ENCODE data around the gene TSPAN9. TPM values are rescaled to one million over a fixed set of nuclear protein-coding genes. Genes with fewer than 3 reads are reported as not detected.

The TSPAN9 gene
- total RNA-seq, 2 donors from 2014 or later: 0.65 to 2.7 TPM

- no peak for ATAC-seq (replicated peaks)
- H3K4me1 Mint-ChIP-seq: peaks cover 4% of the 10 kb centered on the region
- no peak overlapping the region for H3K4me3 Mint-ChIP-seq
- no peaks in the 10 kb centered on the region for H3K9me3 Mint-ChIP-seq
- peaks cover 4% of the 10 kb centered on the region for H3K27me3 Mint-ChIP-seq
- no peaks in the 10 kb centered on the region for H3K36me3 Mint-ChIP-seq (ENCODE audit: low read depth)
- no peak overlapping the region for H3K27ac Mint-ChIP-seq
Measured at GRCh38 chr12:3081091-3081490, 3.9 kb downstream of the TSPAN9 start.

GRCh38 chr12:3081886-3082285 lies 4.7 kb downstream of the TSPAN9 start:
- Mint-ChIP-seq H3K4me1 (peaks cover 4% of the 10 kb centered on the region), H3K9me3 (no peaks in the 10 kb centered on the region), H3K36me3 (ENCODE audit: low read depth) (no peaks in the 10 kb centered on the region), H3K27me3 (peaks cover 4% of the 10 kb centered on the region), H3K27ac (no peak overlapping the region), H3K4me3 (no peak overlapping the region)
- ATAC-seq (replicated peaks): no peak

GRCh38 chr12:3083241-3083920 lies 6.2 kb downstream of the TSPAN9 start:
- Mint-ChIP-seq H3K9me3 (no peaks in the 10 kb centered on the region), H3K27ac (no peak overlapping the region), H3K36me3 (ENCODE audit: low read depth) (no peaks in the 10 kb centered on the region), H3K27me3 (peaks cover 1% of the 10 kb centered on the region), H3K4me1 (peaks cover 4% of the 10 kb centered on the region), H3K4me3 (no peak overlapping the region)
- no peak for ATAC-seq (replicated peaks)

- ATAC-seq (replicated peaks): no peak
- H3K4me3 Mint-ChIP-seq: no peak overlapping the region
- no peaks in the 10 kb centered on the region for H3K36me3 Mint-ChIP-seq (ENCODE audit: low read depth)
- no peak overlapping the region for H3K27ac Mint-ChIP-seq
- no peaks in the 10 kb centered on the region for H3K9me3 Mint-ChIP-seq
- no peaks in the 10 kb centered on the region for H3K27me3 Mint-ChIP-seq
- peaks cover 4% of the 10 kb centered on the region for H3K4me1 Mint-ChIP-seq
Measured at GRCh38 chr12:3083921-3084347, 6.8 kb downstream of the TSPAN9 start.

GRCh38 chr12:3084742-3085141 lies 7.6 kb downstream of the TSPAN9 start:
- Mint-ChIP-seq H3K4me3 (no peak overlapping the region), H3K4me1 (peaks cover 4% of the 10 kb centered on the region), H3K27ac (no peak overlapping the region), H3K9me3 (no peaks in the 10 kb centered on the region), H3K36me3 (ENCODE audit: low read depth) (no peaks in the 10 kb centered on the region), H3K27me3 (no peaks in the 10 kb centered on the region)
- no peak for ATAC-seq (replicated peaks)

GRCh38 chr12:3085341-3086139 lies 8.4 kb downstream of the TSPAN9 start:
- ATAC-seq (replicated peaks): no peak
- Mint-ChIP-seq H3K9me3 (no peaks in the 10 kb centered on the region), H3K27ac (no peak overlapping the region), H3K36me3 (ENCODE audit: low read depth) (no peaks in the 10 kb centered on the region), H3K27me3 (no peaks in the 10 kb centered on the region), H3K4me3 (no peak overlapping the region), H3K4me1 (peaks cover 4% of the 10 kb centered on the region)

GRCh38 chr12:3086211-3086610 lies 9.0 kb downstream of the TSPAN9 start:
- Mint-ChIP-seq H3K27ac (no peak overlapping the region), H3K4me1 (peaks cover 4% of the 10 kb centered on the region), H3K36me3 (ENCODE audit: low read depth) (no peaks in the 10 kb centered on the region), H3K9me3 (no peaks in the 10 kb centered on the region), H3K4me3 (no peak overlapping the region), H3K27me3 (no peaks in the 10 kb centered on the region)
- ATAC-seq (replicated peaks): no peak

- no peaks in the 10 kb centered on the region for H3K9me3 Mint-ChIP-seq
- no peak overlapping the region for H3K27ac Mint-ChIP-seq
- no peaks in the 10 kb centered on the region for H3K27me3 Mint-ChIP-seq
- H3K4me3 Mint-ChIP-seq: no peak overlapping the region
- H3K36me3 Mint-ChIP-seq (ENCODE audit: low read depth): no peaks in the 10 kb centered on the region
- no peak for ATAC-seq (replicated peaks)
- H3K4me1 Mint-ChIP-seq: peaks cover 4% of the 10 kb centered on the region
Measured at GRCh38 chr12:3086729-3087323, 9.6 kb downstream of the TSPAN9 start.

GRCh38 chr12:3087758-3088650 lies 10.8 kb downstream of the TSPAN9 start:
- Mint-ChIP-seq H3K36me3 (ENCODE audit: low read depth) (no peaks in the 10 kb centered on the region), H3K27me3 (no peaks in the 10 kb centered on the region), H3K27ac (no peak overlapping the region), H3K9me3 (no peaks in the 10 kb centered on the region), H3K4me3 (no peak overlapping the region), H3K4me1 (peaks cover 4% of the 10 kb centered on the region)
- no peak for ATAC-seq (replicated peaks)

GRCh38 chr12:3089588-3089987 lies 12.4 kb downstream of the TSPAN9 start:
- no peak overlapping the region for H3K4me3 Mint-ChIP-seq
- no peak for ATAC-seq (replicated peaks)
- no peaks in the 10 kb centered on the region for H3K27me3 Mint-ChIP-seq
- no peaks in the 10 kb centered on the region for H3K36me3 Mint-ChIP-seq (ENCODE audit: low read depth)
- no peaks in the 10 kb centered on the region for H3K9me3 Mint-ChIP-seq
- H3K4me1 Mint-ChIP-seq: no peaks in the 10 kb centered on the region
- H3K27ac Mint-ChIP-seq: no peak overlapping the region

GRCh38 chr12:3090240-3091037 lies 13.3 kb downstream of the TSPAN9 start:
- Mint-ChIP-seq H3K4me3 (no peak overlapping the region), H3K27me3 (no peaks in the 10 kb centered on the region), H3K36me3 (ENCODE audit: low read depth) (no peaks in the 10 kb centered on the region), H3K4me1 (no peaks in the 10 kb centered on the region), H3K9me3 (no peaks in the 10 kb centered on the region), H3K27ac (no peak overlapping the region)
- no peak for ATAC-seq (replicated peaks)

GRCh38 chr12:3091038-3091319 lies 13.8 kb downstream of the TSPAN9 start:
- no peaks in the 10 kb centered on the region for H3K9me3 Mint-ChIP-seq
- H3K4me3 Mint-ChIP-seq: no peak overlapping the region
- no peak overlapping the region for H3K27ac Mint-ChIP-seq
- H3K36me3 Mint-ChIP-seq (ENCODE audit: low read depth): no peaks in the 10 kb centered on the region
- no peaks in the 10 kb centered on the region for H3K27me3 Mint-ChIP-seq
- no peak for ATAC-seq (replicated peaks)
- H3K4me1 Mint-ChIP-seq: no peaks in the 10 kb centered on the region

GRCh38 chr12:3091382-3092241 lies 14.4 kb downstream of the TSPAN9 start:
- Mint-ChIP-seq H3K9me3 (peaks cover 4% of the 10 kb centered on the region), H3K27ac (no peak overlapping the region), H3K4me3 (no peak overlapping the region), H3K4me1 (no peaks in the 10 kb centered on the region), H3K27me3 (no peaks in the 10 kb centered on the region), H3K36me3 (ENCODE audit: low read depth) (no peaks in the 10 kb centered on the region)
- ATAC-seq (replicated peaks): no peak

Data from activated T-helper 17 cell treated with anti-CD3 and anti-CD28 coated beads, Interleukin-2, amount 50 U/mL, for 72 hours (primary cell).